Ascending aorta (tissue), 2 donors: ENCODE results near the gene TIGD1. TPM values are rescaled to one million over a fixed set of nuclear protein-coding genes. Genes with fewer than 3 reads are reported as not detected.

Experiments
- DNase-seq, 2 donors: peaks; one replicate each; pipeline ENCODE4 v3.0.0-alpha.2; 2019; ENCODE audit warnings: low spot score in 2 of 2
- H3K27ac ChIP-seq, 2 donors: fragments of 200-600 bp; sonication (generic); one replicate each; pipeline ENCODE4 v1.5.1; 2016 to 2017; ENCODE audit warnings: mild to moderate bottlenecking in 1 of 2
- H3K27me3 ChIP-seq: fragments of 200-600 bp; sonication (generic); one replicate; pipeline ENCODE4 v1.5.1; 2017
- H3K36me3 ChIP-seq, 2 donors: fragments of 200-600 bp; sonication (generic); one replicate each; pipeline ENCODE4 v1.5.1; 2016
- H3K4me1 ChIP-seq, 2 donors: fragments of 200-600 bp; sonication (generic); one replicate each; pipeline ENCODE4 v1.5.1; 2016 to 2017; ENCODE audit warnings: mild to moderate bottlenecking in 1 of 2
- H3K4me3 ChIP-seq, 2 donors: fragments of 200-600 bp; sonication (generic); one replicate each; pipeline ENCODE4 v1.5.1; 2016 to 2017; ENCODE audit warnings: mild to moderate bottlenecking in 1 of 2
- H3K9me3 ChIP-seq, 2 donors: fragments of 200-600 bp; sonication (generic); one replicate each; pipeline ENCODE4 v1.5.1; 2016
- CTCF ChIP-seq, 3 experiments: fragments of 200-600 bp in 2 of 3; fragments of 450-650 bp in 1 of 3; sonication (generic) in 2 of 3; IDR thresholded peaks; one replicate each; pipeline ENCODE4 v1.5.1; 2016 to 2019; ENCODE audit warnings: antibody characterized with exemption in 3 of 3, mild to moderate bottlenecking in 1 of 3, moderate library complexity in 1 of 3
- intact Hi-C: fragments of 100-400 bp; cut with DNase I; formaldehyde crosslinking; loops from one replicate; pipeline ENCODE4 v1.15.1; 2023
- total RNA-seq: library from RNA; depleted of rRNA; stranded (reverse); fragments of >200 nt; gene quantifications from one replicate; pipeline ENCODE4 v1.1.0, GENCODE V29; 2016

TIGD1 gene
- total RNA-seq, 1 donor from 2014 or later, result 0.53 TPM

- Histone ChIP-seq H3K27ac (no peak overlapping the region), H3K27me3 (peaks cover 29% of the 10 kb centered on the region), H3K4me3 (peak overlapping the region in 1 of 2 donors; percentile 56), H3K9me3 (no peaks in the 10 kb centered on the region), H3K36me3 (no peaks in the 10 kb centered on the region), H3K4me1 (peaks cover 15 to 20% of the 10 kb centered on the region in 2 donors)
- DNase-seq, result no peak
- no peak for TF ChIP-seq CTCF (IDR thresholded peaks at IDR 0.05)
- intact Hi-C loops, result loop anchor here (10.0 kb wide), 1 partner anchor 599 kb away; the partner anchor contains the start of gene NPPC
These were observed 27.0 kb downstream of the TIGD1 start for GRCh38 chr2:232523402-232523681.

GRCh38 chr2:232522623-232523401 lies 27.5 kb downstream of the TIGD1 start:
- intact Hi-C loops, result loop anchor here (10.0 kb wide), 1 partner anchor 598 kb away; the partner anchor contains the start of gene NPPC
- no peak for TF ChIP-seq CTCF (IDR thresholded peaks at IDR 0.05)
- H3K9me3 ChIP-seq, result no peaks in the 10 kb centered on the region
- no peaks in the 10 kb centered on the region for H3K36me3 ChIP-seq
- peaks cover 29% of the 10 kb centered on the region for H3K27me3 ChIP-seq
- H3K27ac ChIP-seq, result no peak overlapping the region
- H3K4me3 ChIP-seq, result peak overlapping the region; percentile 47 to 56
- no peak for DNase-seq
- H3K4me1 ChIP-seq, result peaks cover 15 to 20% of the 10 kb centered on the region in 2 donors

- peaks cover 15 to 20% of the 10 kb centered on the region in 2 donors for H3K4me1 ChIP-seq
- H3K4me3 ChIP-seq, result peak overlapping the region; percentile 47 to 56
- no peaks in the 10 kb centered on the region for H3K36me3 ChIP-seq
- no peak overlapping the region for H3K27ac ChIP-seq
- no peaks in the 10 kb centered on the region for H3K9me3 ChIP-seq
- peak; percentile 57 to 76 (median 75) for TF ChIP-seq CTCF (IDR thresholded peaks at IDR 0.05)
- H3K27me3 ChIP-seq, result peaks cover 29% of the 10 kb centered on the region
- DNase-seq, result no peak
- intact Hi-C loops, result loop anchor here (10.0 kb wide), 1 partner anchor 597 kb away; the partner anchor contains the start of gene NPPC
These were observed 28.3 kb downstream of the TIGD1 start for GRCh38 chr2:232521959-232522622.

GRCh38 chr2:232521098-232521497 lies 29.3 kb downstream of the TIGD1 start:
- Histone ChIP-seq H3K4me1 (peaks cover 15 to 20% of the 10 kb centered on the region in 2 donors), H3K4me3 (no peak overlapping the region), H3K9me3 (no peaks in the 10 kb centered on the region), H3K36me3 (no peaks in the 10 kb centered on the region), H3K27me3 (peaks cover 29% of the 10 kb centered on the region), H3K27ac (no peak overlapping the region)
- no peak for TF ChIP-seq CTCF (IDR thresholded peaks at IDR 0.05)
- intact Hi-C loops, result loop anchor here (10.0 kb wide), 1 partner anchor 596 kb away; the partner anchor contains the start of gene NPPC
- DNase-seq, result no peak

- H3K27ac ChIP-seq, result no peak overlapping the region
- TF ChIP-seq CTCF (IDR thresholded peaks at IDR 0.05), result no peak
- H3K9me3 ChIP-seq, result no peaks in the 10 kb centered on the region
- H3K36me3 ChIP-seq, result no peaks in the 10 kb centered on the region
- peaks cover 29% of the 10 kb centered on the region for H3K27me3 ChIP-seq
- no peak for DNase-seq
- H3K4me1 ChIP-seq, result peaks cover 15 to 20% of the 10 kb centered on the region in 2 donors
- no peak overlapping the region for H3K4me3 ChIP-seq
- intact Hi-C loops, result loop anchor here (10.0 kb wide), 1 partner anchor 596 kb away; the partner anchor contains the start of gene NPPC
These were observed 29.9 kb downstream of the TIGD1 start for GRCh38 chr2:232520489-232520888.
